Parathyroid adenoma (tissue), 2 donors: ENCODE data around the gene RNF222.

Experiments
- H2AFZ ChIP-seq: fragments of 300-600 bp; sonication (generic); one replicate; pipeline ENCODE4 v1.7.0; 2017; ENCODE audit warnings: antibody characterized with exemption, mild to moderate bottlenecking
- H3K27ac ChIP-seq: fragments of 300-600 bp; sonication (generic); one replicate; pipeline ENCODE4 v1.7.0; 2017
- H3K27me3 ChIP-seq: fragments of 300-600 bp; sonication (generic); one replicate; pipeline ENCODE4 v1.7.0; 2017; ENCODE audit warnings: low read length; ENCODE audit not compliant: control insufficient read depth, insufficient read depth
- H3K36me3 ChIP-seq: fragments of 300-600 bp; sonication (generic); one replicate; pipeline ENCODE4 v1.7.0; 2017; ENCODE audit warnings: low read length; ENCODE audit not compliant: control insufficient read depth, insufficient read depth
- H3K4me1 ChIP-seq: fragments of 300-600 bp; sonication (generic); one replicate; pipeline ENCODE4 v1.7.0; 2017; ENCODE audit warnings: control low read depth
- H3K4me2 ChIP-seq: fragments of 300-600 bp; sonication (generic); one replicate; pipeline ENCODE4 v1.7.0; 2017; ENCODE audit warnings: low read length
- H3K4me3 ChIP-seq: fragments of 300-600 bp; sonication (generic); one replicate; pipeline ENCODE4 v1.7.0; 2017; ENCODE audit warnings: low read depth, low read length
- H3K79me2 ChIP-seq: fragments of 300-600 bp; sonication (generic); one replicate; pipeline ENCODE4 v1.7.0; 2017; ENCODE audit warnings: control low read depth
- H3K9ac ChIP-seq: fragments of 300-600 bp; sonication (generic); one replicate; pipeline ENCODE4 v1.7.0; 2017; ENCODE audit warnings: mild to moderate bottlenecking
- H3K9me3 ChIP-seq: fragments of 300-600 bp; sonication (generic); one replicate; pipeline ENCODE4 v1.7.0; 2017; ENCODE audit warnings: low read length; ENCODE audit not compliant: control insufficient read depth
- TF ChIP-seq, protein P1 (sequence below): fragments of 300-600 bp; sonication (generic); IDR thresholded peaks from one replicate; pipeline ENCODE4 v1.7.0; 2017; ENCODE audit warnings: antibody characterized with exemption, mild to moderate bottlenecking
- donor health status: primary hyperparathyroidism.

The RNF222 gene

DNA sequence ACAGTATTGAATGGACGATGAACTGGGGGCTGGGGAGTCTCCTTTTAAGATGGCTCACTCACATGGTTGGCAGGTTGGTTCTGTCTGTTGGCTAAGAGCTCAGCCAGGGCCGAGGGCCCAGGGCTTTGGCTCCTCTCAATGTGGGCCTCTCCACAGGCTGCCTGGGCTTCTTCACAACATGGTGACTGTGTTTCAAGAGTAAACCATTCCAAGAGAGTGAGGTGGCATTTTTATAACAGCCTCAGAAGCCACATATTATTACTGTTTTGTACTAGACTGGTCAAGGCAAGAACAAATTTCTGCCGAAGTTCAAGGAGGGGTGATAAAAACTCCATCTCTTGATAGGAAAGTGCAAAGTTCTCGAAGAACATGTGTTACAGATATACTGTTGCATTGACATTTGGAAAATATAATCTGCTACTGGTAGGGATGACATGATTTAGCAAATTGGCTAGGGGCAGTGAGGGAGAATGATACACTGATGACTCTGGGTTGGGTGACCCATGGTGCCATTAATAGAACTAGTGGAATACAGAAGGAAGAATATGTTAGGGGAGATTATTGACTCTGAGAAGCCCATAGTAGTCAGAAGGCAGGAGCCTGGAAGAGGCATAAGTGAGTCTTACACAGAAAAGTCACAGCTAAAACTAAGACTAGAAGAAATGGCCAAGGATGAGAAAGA lies 34.8 kb downstream of the RNF222 start:
- no peak overlapping the region for H3K4me2 ChIP-seq
- no peaks in the 10 kb centered on the region for H3K36me3 ChIP-seq
- no peak overlapping the region for H3K9ac ChIP-seq
- H3K9me3 ChIP-seq = no peaks in the 10 kb centered on the region
- no peaks in the 10 kb centered on the region for H3K27me3 ChIP-seq
- no peaks in the 10 kb centered on the region for H3K4me1 ChIP-seq
- H3K4me3 ChIP-seq = no peak overlapping the region
- no peaks in the 10 kb centered on the region for H3K79me2 ChIP-seq
- no peak overlapping the region for H2AFZ ChIP-seq
- no peak overlapping the region for H3K27ac ChIP-seq
- TF ChIP-seq, protein P1, sequence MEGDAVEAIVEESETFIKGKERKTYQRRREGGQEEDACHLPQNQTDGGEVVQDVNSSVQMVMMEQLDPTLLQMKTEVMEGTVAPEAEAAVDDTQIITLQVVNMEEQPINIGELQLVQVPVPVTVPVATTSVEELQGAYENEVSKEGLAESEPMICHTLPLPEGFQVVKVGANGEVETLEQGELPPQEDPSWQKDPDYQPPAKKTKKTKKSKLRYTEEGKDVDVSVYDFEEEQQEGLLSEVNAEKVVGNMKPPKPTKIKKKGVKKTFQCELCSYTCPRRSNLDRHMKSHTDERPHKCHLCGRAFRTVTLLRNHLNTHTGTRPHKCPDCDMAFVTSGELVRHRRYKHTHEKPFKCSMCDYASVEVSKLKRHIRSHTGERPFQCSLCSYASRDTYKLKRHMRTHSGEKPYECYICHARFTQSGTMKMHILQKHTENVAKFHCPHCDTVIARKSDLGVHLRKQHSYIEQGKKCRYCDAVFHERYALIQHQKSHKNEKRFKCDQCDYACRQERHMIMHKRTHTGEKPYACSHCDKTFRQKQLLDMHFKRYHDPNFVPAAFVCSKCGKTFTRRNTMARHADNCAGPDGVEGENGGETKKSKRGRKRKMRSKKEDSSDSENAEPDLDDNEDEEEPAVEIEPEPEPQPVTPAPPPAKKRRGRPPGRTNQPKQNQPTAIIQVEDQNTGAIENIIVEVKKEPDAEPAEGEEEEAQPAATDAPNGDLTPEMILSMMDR = no peak

GRCh38 chr17:8360751-8361150 lies 36.9 kb downstream of the RNF222 start:
- H3K27ac ChIP-seq = no peak overlapping the region
- H3K9me3 ChIP-seq = no peaks in the 10 kb centered on the region
- H3K27me3 ChIP-seq = no peaks in the 10 kb centered on the region
- H3K4me1 ChIP-seq = no peaks in the 10 kb centered on the region
- TF ChIP-seq, protein P1 = no peak
- H3K4me3 ChIP-seq = no peak overlapping the region
- no peak overlapping the region for H3K4me2 ChIP-seq
- H3K36me3 ChIP-seq = no peaks in the 10 kb centered on the region
- no peak overlapping the region for H3K9ac ChIP-seq
- no peak overlapping the region for H2AFZ ChIP-seq
- H3K79me2 ChIP-seq = no peaks in the 10 kb centered on the region

DNA sequence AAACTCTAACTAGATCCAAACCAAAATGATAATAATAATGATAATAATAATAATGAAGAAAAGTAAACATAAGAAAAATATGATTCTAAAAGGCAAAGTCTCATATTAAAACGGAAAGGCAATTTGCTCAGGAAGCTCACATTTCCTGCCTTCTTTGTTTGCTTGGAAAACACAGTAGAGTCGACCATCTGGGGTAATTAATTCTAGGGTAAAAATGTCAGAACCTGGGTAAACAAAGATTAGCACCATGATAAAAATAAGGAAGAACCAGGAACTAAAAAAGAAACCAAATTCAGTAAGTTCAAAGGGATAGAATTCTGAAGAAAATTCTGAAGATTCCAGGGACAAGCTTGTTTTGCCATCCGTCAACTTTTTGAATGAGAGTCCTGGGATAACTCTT lies 37.4 kb downstream of the RNF222 start:
- H3K9me3 ChIP-seq = no peaks in the 10 kb centered on the region
- H3K4me2 ChIP-seq = no peak overlapping the region
- no peak overlapping the region for H3K27ac ChIP-seq
- no peaks in the 10 kb centered on the region for H3K36me3 ChIP-seq
- H3K27me3 ChIP-seq = no peaks in the 10 kb centered on the region
- TF ChIP-seq, protein P1 = no peak
- no peaks in the 10 kb centered on the region for H3K79me2 ChIP-seq
- no peak overlapping the region for H3K9ac ChIP-seq
- no peaks in the 10 kb centered on the region for H3K4me1 ChIP-seq
- H3K4me3 ChIP-seq = no peak overlapping the region
- no peak overlapping the region for H2AFZ ChIP-seq

GRCh38 chr17:8359769-8360168 lies 37.9 kb downstream of the RNF222 start:
- Histone ChIP-seq H3K79me2 (no peaks in the 10 kb centered on the region), H3K27me3 (no peaks in the 10 kb centered on the region), H3K27ac (no peak overlapping the region), H3K4me3 (no peak overlapping the region), H3K4me1 (no peaks in the 10 kb centered on the region), H3K4me2 (no peak overlapping the region), H3K9ac (no peak overlapping the region), H3K9me3 (no peaks in the 10 kb centered on the region), H3K36me3 (no peaks in the 10 kb centered on the region), H2AFZ (no peak overlapping the region)
- TF ChIP-seq, protein P1 = no peak

DNA sequence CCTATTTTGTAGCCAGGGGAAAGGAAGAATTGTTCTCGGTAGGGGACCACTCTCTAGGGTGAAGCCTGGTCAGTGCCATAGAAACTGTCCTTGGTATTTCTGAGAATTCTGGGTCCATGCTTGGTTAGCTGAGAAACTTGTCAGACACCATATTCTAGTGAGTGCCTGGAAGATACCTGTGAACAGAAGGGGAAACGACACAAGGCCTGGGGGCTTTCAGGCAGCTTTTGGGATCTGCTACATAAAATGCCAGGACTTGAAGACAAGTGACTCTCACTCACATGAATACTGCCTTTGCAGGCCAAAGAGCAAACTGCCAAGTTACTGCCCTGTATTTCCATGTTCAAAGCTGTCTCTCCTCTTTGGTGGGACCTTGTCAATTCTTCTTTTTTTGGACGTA lies 39.7 kb downstream of the RNF222 start:
- H3K9me3 ChIP-seq = no peaks in the 10 kb centered on the region
- no peak overlapping the region for H2AFZ ChIP-seq
- H3K4me2 ChIP-seq = no peak overlapping the region
- no peak overlapping the region for H3K9ac ChIP-seq
- no peaks in the 10 kb centered on the region for H3K27me3 ChIP-seq
- no peaks in the 10 kb centered on the region for H3K79me2 ChIP-seq
- no peaks in the 10 kb centered on the region for H3K4me1 ChIP-seq
- H3K27ac ChIP-seq = no peak overlapping the region
- TF ChIP-seq, protein P1 = no peak
- H3K4me3 ChIP-seq = no peak overlapping the region
- H3K36me3 ChIP-seq = no peaks in the 10 kb centered on the region
